Stimulated activated CD4-positive, alpha-beta T cell treated with anti-CD3 and anti-CD28 coated beads, Interleukin-2, amount 100 ng/mL, for 48 hours (primary cell): ENCODE results near the gene PRKCZ.
"Not testable (repeated sequence)": the region's sequence is repeated elsewhere in the genome, so short reads cannot be mapped to it uniquely, and the experiment has no call there.

Experiments
- DNase-seq, 2 donors: peaks; one replicate each; pipeline ENCODE4 v3.0.0-alpha.2; 2020

The PRKCZ gene

GRCh38 chr1:2090216-2090890, 40.1 kb downstream of the PRKCZ start:
- DNase-seq = no peak

DNA sequence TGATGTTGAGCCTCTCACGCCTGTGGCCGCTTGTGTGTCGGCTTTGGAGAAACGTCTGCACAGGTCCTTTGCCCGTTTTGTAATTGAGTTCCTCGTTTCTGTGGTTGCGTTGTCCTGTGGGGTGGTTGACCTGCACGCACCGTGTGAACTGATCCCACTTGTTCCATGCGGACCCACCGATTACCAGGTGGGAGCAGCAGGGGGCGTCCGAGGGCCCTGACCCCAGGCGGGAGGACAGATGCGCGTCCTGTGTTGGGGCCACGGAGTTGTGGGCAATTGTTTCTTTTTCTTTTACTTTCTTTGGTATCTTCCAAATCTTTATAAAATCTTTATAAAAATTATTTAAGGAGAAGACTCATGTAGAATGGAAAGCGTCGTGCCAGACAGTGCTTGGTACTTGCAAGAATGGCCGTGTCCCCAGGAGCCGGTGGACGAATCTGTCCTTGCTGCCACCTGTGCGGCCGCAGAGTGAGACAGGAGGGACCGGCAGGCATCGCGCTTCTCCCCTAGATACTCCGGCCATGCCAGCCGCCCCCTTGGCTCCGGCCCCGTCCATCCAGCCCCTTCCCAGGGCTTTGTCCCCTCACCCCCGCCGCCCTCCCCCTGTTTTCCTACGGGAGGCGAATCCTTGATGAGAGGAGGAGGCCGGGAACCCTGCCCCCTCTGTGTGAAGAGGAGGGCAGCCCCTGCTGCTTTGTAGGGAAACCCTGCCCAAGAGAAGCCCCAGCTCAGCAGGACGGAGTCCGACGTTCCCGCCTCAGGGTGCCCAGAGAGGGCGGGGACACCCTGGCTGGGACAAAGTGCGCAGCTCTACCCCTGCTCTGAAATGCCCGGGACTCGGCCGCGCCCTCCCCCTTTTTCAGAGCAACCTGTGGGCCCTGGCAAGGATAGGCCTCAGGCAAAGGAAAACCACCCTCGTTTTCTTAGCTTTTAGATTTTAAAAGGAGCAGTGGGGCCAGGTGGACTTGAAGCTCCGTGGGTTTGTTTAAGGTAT, 41.7 kb downstream of the PRKCZ start:
- DNase-seq = peak; percentile 51 to 57

- no peak for DNase-seq
These were observed 42.8 kb downstream of the PRKCZ start for GRCh38 chr1:2093055-2093454.

DNA sequence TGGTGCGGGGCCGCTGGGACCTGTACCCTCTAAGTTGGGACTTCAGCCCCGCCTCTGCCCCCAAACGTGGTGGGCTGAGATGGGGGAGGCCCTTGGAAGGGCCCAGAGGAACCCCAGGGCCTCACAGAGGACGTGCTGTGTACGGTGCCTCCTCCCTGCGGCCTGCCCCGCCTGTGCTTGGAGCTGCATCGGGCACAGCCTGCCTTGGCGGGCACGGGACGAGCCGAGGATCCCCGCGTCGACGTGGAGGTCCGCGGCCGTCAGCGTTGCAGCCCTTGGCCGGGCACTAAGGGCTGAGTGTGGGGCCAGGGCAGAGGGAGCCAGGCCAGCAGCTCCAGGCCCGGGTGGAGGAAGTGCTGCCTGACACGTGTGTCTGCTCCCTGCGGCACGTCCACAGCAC, 43.4 kb downstream of the PRKCZ start:
- no peak for DNase-seq

- DNase-seq = not testable (repeated sequence)
These were observed 44.3 kb downstream of the PRKCZ start for GRCh38 chr1:2094269-2095158.

DNA sequence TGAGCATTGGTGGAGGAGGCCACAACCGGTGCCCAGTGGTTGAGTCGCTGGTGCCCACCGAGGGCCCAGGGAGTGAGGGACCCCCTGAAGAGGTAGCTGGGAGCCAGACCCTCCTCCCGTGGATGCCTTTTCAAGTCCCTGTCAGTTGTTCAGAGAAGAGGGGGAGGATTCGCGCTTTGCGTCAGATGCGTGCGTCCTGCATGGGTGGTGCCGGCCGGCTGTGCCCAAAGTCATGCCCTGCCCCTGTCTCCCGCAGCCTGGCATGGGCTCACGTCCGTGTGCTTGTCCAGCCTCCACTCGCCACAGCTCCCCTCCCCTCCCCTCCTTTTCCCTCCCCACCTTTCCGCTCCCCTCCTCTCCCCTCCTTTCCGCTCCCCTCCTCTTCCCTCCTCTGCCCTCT, 45.2 kb downstream of the PRKCZ start:
- no peak for DNase-seq

DNA sequence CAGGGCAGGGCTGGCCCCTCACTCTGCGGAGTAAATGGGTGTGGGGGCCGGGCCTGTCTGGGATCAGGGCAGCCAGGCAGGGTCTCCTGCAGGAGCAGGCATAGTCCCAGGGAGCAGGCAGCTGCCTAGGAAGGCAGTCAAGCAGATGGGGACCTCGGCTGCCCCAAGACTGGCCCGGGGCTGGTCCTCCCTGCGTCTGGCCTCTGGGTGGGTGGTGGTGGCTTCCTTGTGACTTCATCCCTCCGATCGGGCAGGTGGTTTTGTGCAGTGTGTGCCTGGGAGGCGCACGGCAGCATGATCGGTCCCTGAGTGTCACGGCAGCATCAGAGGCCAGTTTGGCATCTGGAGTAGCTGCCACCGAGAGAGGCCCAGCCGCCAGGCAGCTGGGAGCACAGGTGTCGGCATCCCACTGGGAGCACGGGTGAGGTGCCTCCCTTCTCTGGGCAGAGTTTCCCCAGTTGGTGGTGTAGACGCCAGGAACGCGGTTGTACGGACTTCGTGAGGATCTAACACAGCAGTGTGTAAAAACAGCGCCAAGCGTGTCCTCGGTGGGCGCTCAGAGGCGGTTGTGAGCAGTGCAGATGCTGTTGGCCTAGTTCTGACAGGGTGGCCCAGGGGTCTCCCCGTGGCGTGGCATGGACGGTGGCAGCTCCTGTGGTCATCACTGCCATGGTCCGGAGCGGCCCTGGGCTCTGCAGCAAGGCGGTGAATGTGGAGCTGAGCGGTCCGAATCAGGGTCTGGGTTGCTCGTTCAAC, 45.9 kb downstream of the PRKCZ start:
- no peak for DNase-seq

- no peak for DNase-seq
These were observed 47.4 kb downstream of the PRKCZ start for GRCh38 chr1:2097386-2098300.

GRCh38 chr1:2098301-2098698, 48.1 kb downstream of the PRKCZ start:
- no peak for DNase-seq

DNA sequence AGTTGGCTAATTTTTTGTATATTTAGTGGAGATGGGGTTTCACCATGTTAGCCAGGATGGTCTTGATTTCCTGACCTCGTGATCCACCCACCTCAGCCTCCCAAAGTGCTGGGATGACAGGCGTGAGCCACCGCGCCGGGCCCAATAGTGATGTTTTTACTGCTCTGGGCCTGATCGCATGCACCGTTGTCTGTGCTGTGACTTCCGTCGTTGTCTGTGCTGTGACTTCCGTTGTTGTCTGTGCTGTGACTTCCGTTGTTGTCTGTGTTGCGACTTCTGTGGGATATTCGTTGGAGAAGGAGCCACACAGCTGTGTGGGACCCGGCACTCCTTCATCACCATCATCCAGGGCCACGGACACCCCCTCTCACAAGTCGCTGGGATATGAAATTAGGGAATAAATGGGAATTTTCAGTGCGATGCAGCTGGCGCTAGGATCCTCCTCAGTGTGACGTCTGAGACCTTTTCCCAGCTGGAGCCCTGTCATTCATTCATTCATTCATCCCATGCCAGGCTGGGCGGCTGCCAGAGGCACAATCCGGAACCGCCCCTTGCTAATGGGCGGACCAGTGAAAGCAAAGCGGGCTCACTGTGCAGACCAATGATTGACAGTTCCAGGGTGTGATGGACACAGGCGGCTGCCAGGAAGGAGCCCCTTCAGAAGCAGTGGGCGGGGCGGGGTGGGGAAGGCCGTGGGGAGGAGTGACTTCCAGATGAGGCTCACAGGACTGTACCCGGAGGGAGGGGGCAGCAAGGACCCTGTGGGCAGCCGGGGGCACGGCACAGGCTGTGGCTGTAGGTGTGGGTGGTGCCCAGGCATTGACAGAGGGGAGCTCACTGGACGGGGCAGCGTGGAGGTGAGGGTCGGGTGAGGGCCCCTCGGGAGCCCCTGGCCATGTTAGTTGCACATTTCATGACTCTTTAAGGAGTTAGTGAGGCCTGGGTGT, 48.9 kb downstream of the PRKCZ start:
- no peak for DNase-seq

DNA sequence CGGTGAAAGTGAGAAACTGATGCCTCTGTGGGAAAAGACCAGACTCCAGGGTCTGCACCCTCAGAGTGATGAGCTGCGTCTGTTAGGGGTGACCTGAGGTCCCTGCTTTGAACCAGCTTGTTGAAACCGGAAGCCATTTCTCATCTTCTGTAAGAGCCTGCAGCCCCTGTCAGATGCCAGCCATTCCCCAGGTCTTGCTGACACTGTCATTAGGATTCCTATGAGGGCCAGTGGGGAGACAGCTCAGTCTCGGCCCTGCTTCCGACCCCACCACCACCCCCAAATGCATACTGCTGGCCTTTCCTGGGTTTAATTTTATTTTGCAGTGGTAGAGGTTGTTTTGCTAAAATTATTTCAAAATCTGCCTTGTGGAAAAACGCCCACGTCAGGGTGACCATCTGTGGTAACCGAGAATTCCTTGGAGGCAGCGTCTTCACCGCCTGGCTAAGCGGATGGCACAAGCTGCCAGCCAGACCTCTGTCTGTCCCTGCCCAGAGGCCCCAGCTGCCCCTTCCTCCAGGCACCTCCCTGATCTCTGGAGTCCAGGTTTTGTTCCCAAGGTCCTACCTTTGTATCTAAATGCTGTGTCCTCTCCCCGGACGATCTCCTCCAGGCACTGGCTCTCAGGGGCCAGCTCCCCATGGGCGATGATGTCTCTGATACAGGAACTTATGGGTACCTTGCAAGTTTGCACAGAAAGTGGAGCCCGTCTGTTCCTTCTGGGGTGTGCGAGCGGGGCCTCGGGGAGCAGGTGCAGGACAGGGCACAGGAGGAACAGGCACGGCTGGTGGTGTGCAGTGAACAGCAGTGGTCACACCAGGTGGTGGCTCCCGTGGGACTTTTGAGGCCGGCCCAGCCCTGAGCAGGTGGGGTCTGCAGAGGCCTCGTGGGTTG, 49.9 kb downstream of the PRKCZ start:
- no peak for DNase-seq

- no peak for DNase-seq
These were observed 50.5 kb downstream of the PRKCZ start for GRCh38 chr1:2100780-2101108.

DNA sequence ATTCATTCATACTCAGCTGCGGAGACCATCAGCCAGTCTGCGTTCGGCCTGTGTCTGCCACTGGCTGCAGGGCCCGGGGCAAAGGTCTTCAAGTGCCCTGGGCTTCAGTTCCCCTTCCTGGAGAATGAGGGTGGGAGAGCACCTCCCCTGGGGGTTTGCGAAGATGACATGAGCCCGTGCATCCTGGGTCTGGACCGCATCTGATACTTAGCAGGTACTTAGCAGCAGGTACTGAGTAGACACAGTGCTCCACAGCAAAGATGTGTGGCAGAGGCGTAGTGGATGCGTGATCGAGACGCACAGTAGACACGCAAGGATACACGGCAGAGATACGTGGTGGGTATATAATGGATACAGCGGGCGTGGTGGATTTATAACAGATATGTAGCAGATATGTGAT, 51.3 kb downstream of the PRKCZ start:
- no peak for DNase-seq

DNA sequence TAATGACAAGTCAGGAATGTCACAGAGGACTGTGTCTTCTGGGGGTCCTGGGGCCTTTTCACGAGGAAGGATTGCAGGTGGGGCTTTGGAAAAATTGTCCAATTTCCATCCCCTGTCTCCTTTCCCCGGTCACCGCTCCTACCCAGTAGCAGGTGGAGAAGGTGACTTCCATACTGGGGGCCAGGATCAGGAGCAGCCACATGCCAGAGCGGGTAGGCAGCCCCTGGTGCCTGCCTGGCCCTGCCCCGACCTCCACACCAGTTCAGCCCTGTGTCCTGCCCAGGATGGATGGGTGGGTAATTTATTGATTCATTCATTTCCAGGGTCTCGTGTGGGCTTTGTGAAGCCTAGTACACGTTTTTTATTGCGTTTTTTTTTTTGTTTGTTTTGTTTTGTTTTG, 51.7 kb downstream of the PRKCZ start:
- DNase-seq = no peak

- no peak for DNase-seq
These were observed 52.5 kb downstream of the PRKCZ start for GRCh38 chr1:2102753-2103152.

DNA sequence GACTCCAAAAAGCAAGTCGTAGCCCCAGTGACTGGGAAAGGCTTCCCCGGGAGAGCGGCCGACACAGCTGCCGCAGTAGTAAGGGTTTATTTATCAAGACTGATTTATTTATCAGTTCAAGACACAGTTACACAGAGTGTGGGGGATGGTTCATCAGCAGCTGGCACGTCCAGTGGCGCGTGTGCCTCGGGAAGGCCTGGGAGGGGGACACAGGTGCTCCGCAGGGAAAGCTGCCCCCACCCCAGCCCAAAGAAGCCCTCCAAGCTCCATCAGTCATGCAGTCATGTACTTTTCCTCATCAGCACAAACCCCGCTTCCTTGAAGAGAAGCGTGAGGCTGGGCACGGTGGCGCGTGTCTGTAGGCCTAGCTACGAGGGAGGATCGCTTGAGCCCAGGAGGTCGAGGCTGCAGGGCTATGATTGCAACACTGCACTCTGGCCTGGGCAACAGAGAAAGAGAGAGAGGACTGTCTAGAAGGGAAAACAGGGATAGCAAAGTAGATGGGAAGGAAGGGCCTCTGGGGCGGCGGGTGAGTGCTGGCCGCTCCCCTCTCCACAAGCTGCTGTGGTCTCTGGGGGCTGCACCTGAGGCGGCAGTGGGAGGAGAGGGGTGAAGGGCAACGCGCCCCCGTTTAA, 53.2 kb downstream of the PRKCZ start:
- no peak for DNase-seq

DNA sequence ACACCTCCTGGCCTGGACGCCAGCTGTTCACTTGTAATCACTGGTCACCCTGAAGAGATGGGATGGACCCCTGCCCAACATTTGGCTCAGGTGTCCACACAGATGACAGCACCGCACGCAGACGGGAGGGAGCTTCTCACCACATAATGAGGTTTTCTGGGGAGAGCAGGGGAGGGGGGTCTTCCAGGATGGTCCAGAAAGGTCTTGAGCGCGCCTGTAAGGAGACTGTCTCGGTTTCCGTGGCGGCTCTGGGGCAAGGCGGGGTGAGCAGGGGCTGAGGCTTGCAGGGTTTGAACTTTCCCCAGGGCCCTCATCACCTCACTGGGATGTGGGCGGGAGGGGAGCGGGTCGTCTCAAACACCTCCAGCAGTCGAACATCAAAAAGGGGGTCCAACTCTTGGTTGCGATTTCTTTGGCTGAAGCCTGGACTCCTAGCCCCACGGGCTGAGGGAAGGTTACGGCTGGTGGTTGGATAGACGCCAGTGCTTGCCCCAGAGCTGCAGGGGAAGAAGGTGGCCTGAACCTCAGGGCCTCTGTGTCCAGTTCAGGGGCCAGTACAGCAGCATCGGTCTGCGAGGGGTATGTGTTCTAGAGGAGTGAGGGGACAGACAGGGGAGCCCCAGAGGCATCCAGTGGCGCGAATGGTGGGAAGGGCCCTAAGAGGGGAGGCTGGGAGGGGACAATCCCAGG, 53.8 kb downstream of the PRKCZ start:
- no peak for DNase-seq
